Suprapubic skin (tissue), 4 donors: ENCODE results near the gene EEF1A1.

Experiments
- EP300 ChIP-seq: sonication (generic); formaldehyde crosslinking; IDR thresholded peaks from one replicate; pipeline ENCODE4 v1.6.1; 2017; ENCODE audit warnings: antibody characterized with exemption
- POLR2AphosphoS5 ChIP-seq, 3 donors: sonication (generic); formaldehyde crosslinking; IDR thresholded peaks; one replicate each; pipeline ENCODE4 v1.6.1; 2017; ENCODE audit warnings: antibody characterized with exemption in 3 of 3
- TF ChIP-seq, protein P1 (sequence below), 2 donors: fragments of 200-600 bp in 1 of 2; fragments of 450-650 bp in 1 of 2; sonication (generic) in 1 of 2; IDR thresholded peaks; one replicate each; pipeline ENCODE4 v1.5.1; 2016 to 2019; ENCODE audit warnings: antibody characterized with exemption in 2 of 2, mild to moderate bottlenecking in 1 of 2, moderate library complexity in 1 of 2

DNA sequence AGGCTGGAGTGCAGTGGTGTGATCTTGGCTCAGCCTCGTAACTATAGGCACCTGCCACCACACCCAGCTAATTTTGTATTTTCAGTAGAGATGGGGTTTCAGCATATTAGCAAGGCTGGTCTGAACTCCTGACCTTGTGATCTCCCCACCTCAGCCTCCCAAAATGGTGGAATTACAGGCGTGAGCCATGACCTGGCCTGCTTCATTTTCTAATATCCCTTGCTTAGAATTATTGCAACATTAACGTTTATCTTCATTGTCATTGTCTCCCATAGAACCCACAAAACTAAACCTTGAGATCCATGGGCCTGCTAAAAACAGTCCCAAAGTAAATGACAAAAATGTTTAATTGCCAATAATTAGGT, 6.1 kb downstream of the EEF1A1 start:
- no peak for TF ChIP-seq EP300
- TF ChIP-seq, protein P1, sequence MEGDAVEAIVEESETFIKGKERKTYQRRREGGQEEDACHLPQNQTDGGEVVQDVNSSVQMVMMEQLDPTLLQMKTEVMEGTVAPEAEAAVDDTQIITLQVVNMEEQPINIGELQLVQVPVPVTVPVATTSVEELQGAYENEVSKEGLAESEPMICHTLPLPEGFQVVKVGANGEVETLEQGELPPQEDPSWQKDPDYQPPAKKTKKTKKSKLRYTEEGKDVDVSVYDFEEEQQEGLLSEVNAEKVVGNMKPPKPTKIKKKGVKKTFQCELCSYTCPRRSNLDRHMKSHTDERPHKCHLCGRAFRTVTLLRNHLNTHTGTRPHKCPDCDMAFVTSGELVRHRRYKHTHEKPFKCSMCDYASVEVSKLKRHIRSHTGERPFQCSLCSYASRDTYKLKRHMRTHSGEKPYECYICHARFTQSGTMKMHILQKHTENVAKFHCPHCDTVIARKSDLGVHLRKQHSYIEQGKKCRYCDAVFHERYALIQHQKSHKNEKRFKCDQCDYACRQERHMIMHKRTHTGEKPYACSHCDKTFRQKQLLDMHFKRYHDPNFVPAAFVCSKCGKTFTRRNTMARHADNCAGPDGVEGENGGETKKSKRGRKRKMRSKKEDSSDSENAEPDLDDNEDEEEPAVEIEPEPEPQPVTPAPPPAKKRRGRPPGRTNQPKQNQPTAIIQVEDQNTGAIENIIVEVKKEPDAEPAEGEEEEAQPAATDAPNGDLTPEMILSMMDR (IDR thresholded peaks at IDR 0.05), result no peak
- TF ChIP-seq POLR2AphosphoS5 (IDR thresholded peaks at IDR 0.05), result no peak
